Measurements from ENCODE around the gene AMN.

Gene AMN

GRCh38 chr14:102898776-102899515 is 23.5 kb upstream of the AMN start:
- DNase-seq (ENCODE audit: low read depth, low spot score) = no peak

- no peak for DNase-seq (ENCODE audit: low read depth, low spot score)
Observed at GRCh38 chr14:102899516-102899900, 23.0 kb upstream of the AMN start.

GRCh38 chr14:102900631-102901571 is 21.6 kb upstream of the AMN start:
- no peak for DNase-seq (ENCODE audit: low read depth, low spot score)

GRCh38 chr14:102901633-102902032 is 20.8 kb upstream of the AMN start:
- no peak for DNase-seq (ENCODE audit: low read depth, low spot score)

GRCh38 chr14:102902086-102902485 is 20.4 kb upstream of the AMN start:
- no peak for DNase-seq (ENCODE audit: low read depth, low spot score)

- no peak for DNase-seq (ENCODE audit: low read depth, low spot score)
Observed at GRCh38 chr14:102902523-102903247, 19.8 kb upstream of the AMN start.

GRCh38 chr14:102903248-102903888 is 19.1 kb upstream of the AMN start:
- DNase-seq (ENCODE audit: low read depth, low spot score) = no peak

GRCh38 chr14:102903889-102904512 is 18.5 kb upstream of the AMN start:
- DNase-seq (ENCODE audit: low read depth, low spot score) = no peak

GRCh38 chr14:102905116-102906108 is 17.1 kb upstream of the AMN start:
- DNase-seq (ENCODE audit: low read depth, low spot score) = no peak

GRCh38 chr14:102906616-102907302 is 15.7 kb upstream of the AMN start:
- no peak for DNase-seq (ENCODE audit: low read depth, low spot score)

- no peak for DNase-seq (ENCODE audit: low read depth, low spot score)
Observed at GRCh38 chr14:102907303-102907844, 15.1 kb upstream of the AMN start.

- no peak for DNase-seq (ENCODE audit: low read depth, low spot score)
Observed at GRCh38 chr14:102907980-102908730, 14.3 kb upstream of the AMN start.

GRCh38 chr14:102908766-102909455 is 13.6 kb upstream of the AMN start:
- DNase-seq (ENCODE audit: low read depth, low spot score) = no peak

- DNase-seq (ENCODE audit: low read depth, low spot score) = no peak
Observed at GRCh38 chr14:102909462-102909861, 13.0 kb upstream of the AMN start.

GRCh38 chr14:102909911-102910310 is 12.6 kb upstream of the AMN start:
- no peak for DNase-seq (ENCODE audit: low read depth, low spot score)

- DNase-seq (ENCODE audit: low read depth, low spot score) = no peak
Observed at GRCh38 chr14:102910442-102910841, 12.0 kb upstream of the AMN start.

- DNase-seq (ENCODE audit: low read depth, low spot score) = no peak
Observed at GRCh38 chr14:102911541-102911951, 10.9 kb upstream of the AMN start.

Measured in smooth muscle cell of the brain vasculature (primary cell).